NCI-H2196 (cell line): ENCODE measurements around the gene NPFF.

Experiments used
- DNase-seq: peaks from one replicate; lab custom pipeline; 2025; ENCODE audit not compliant: unreplicated experiment; lab: John Stamatoyannopoulos, UW

Gene NPFF

GRCh38 chr12:53514628-53515290 lies 7.5 kb upstream of the NPFF start:
- DNase-seq, result no peak

GRCh38 chr12:53513712-53514410 lies 6.6 kb upstream of the NPFF start:
- no peak for DNase-seq

GRCh38 chr12:53510181-53510812 lies 3.0 kb upstream of the NPFF start:
- DNase-seq, result peak; percentile 15

- DNase-seq, result peak; percentile 87
Measured at GRCh38 chr12:53508534-53509170, 1.4 kb upstream of the NPFF start.

- no peak for DNase-seq
Measured at GRCh38 chr12:53507603-53507885, 260 bp upstream of the NPFF start.

- DNase-seq, result no peak
Measured at GRCh38 chr12:53506450-53506785, 866 bp downstream of the NPFF start.

- DNase-seq, result no peak
Measured at GRCh38 chr12:53505555-53506449, 1.5 kb downstream of the NPFF start.

GRCh38 chr12:53505086-53505485 lies 2.2 kb downstream of the NPFF start:
- DNase-seq, result no peak

GRCh38 chr12:53504004-53504920 lies 3.0 kb downstream of the NPFF start:
- DNase-seq, result no peak

GRCh38 chr12:53502983-53503728 lies 4.1 kb downstream of the NPFF start:
- DNase-seq, result no peak

- no peak for DNase-seq
Measured at GRCh38 chr12:53502331-53502730, 5.0 kb downstream of the NPFF start.

- peak; percentile 32 for DNase-seq
Measured at GRCh38 chr12:53501615-53502181, 5.6 kb downstream of the NPFF start.

GRCh38 chr12:53500776-53501614 lies 6.3 kb downstream of the NPFF start, which contains the start of gene TARBP2:
Gene TARBP2, plus strand, starts transcription at chr12:53501283. Its CDS starts 126 bp downstream, at chr12:53501409.
- peak; percentile 98 for DNase-seq

- DNase-seq, result peak; percentile 45
Measured at GRCh38 chr12:53500142-53500775, 7.0 kb downstream of the NPFF start.

- peak; percentile 56 for DNase-seq
Measured at GRCh38 chr12:53499266-53500141, 7.8 kb downstream of the NPFF start, which contains the start of gene MAP3K12. Gene MAP3K12, minus strand, starts transcription at chr12:53499458. Its CDS starts 12,067 bp downstream, at chr12:53487391.

- DNase-seq, result no peak
Measured at GRCh38 chr12:53498235-53498630, 9.1 kb downstream of the NPFF start.
